Sigmoid colon (tissue), 4 donors: ENCODE measurements around the gene NTM.

ENCODE experiments used
- CTCF ChIP-seq, 4 experiments: fragments of 450-650 bp in 3 of 4; fragments of 200-600 bp in 1 of 4; IDR thresholded peaks; one replicate each; pipeline ENCODE4 v1.5.1; 2016 to 2019; ENCODE audit warnings: antibody characterized with exemption in 4 of 4, mild to moderate bottlenecking in 3 of 4, moderate library complexity in 2 of 4
- EP300 ChIP-seq, 4 donors: sonication (generic); formaldehyde crosslinking; IDR thresholded peaks; one replicate each; pipeline ENCODE4 v1.6.1; 2017; ENCODE audit warnings: antibody characterized with exemption in 4 of 4
- POLR2A ChIP-seq, 2 donors: fragments of 450-650 bp; IDR thresholded peaks; one replicate each; pipeline ENCODE4 v1.6.1; 2016; ENCODE audit warnings: antibody characterized with exemption in 2 of 2, mild to moderate bottlenecking in 2 of 2, moderate library complexity in 2 of 2
- POLR2AphosphoS5 ChIP-seq, 4 donors: sonication (generic); formaldehyde crosslinking; IDR thresholded peaks; one replicate each; pipeline ENCODE4 v1.6.1; 2017; ENCODE audit warnings: antibody characterized with exemption in 4 of 4

GRCh38 chr11:131947511-131947910 lies 577.1 kb downstream of the NTM start:
- TF ChIP-seq POLR2A (IDR thresholded peaks at IDR 0.05): no peak
- no peak for TF ChIP-seq POLR2AphosphoS5 (IDR thresholded peaks at IDR 0.05)
- TF ChIP-seq CTCF (IDR thresholded peaks at IDR 0.05): no peak
- no peak for TF ChIP-seq EP300 (IDR thresholded peaks at IDR 0.05)
